K562 (cell line): ENCODE data around the gene LRP1B. TPM values are rescaled to one million over a fixed set of nuclear protein-coding genes. Genes with fewer than 3 reads are reported as not detected.

ENCODE experiments used
- ATAC-seq: fragments of 200-7000 bp; cut with Tn5 transposase; 3 replicates; pipeline ENCODE4 v1.9.1; 2020; ENCODE audit warnings: moderate library complexity
- BruUV-seq: library from RNA; stranded (reverse); fragments of 400-500 nt; replicated peaks from 2 replicates; lab custom pipeline; 2021; lab: Mats Ljungman, UMichigan
- CTCF ChIA-PET: fragments of 300-600 bp; formaldehyde crosslinking; extraction: SDS; loops from one replicate; lab custom pipeline; 2021; ENCODE audit warnings: low intra/inter-chr PET ratio; lab: Yijun Ruan, JAX
- POLR2A ChIA-PET: fragments of 300-600, 350-650 bp; sonication (Branson Sonifier 250); formaldehyde crosslinking; extraction: SDS; loops from one replicate; lab custom pipeline; 2021; ENCODE audit warnings: antibody characterized with exemption, inconsistent platforms; lab: Yijun Ruan, JAX
- DNase-seq, 4 experiments: peaks; one replicate each; pipeline versions ENCODE4 v3.0.0 to v3.0.0-alpha.2; 2011 to 2018; ENCODE audit warnings: low spot score in 3 of 4, mixed read lengths in 3 of 4; ENCODE audit errors: extremely low read depth in 1 of 4
- FAIRE-seq: peaks from 2 replicates; lab custom pipeline; 2011; peaks lifted over from hg19 to GRCh38; lab: Jason Lieb, UNC
- H2AFZ ChIP-seq: 2 replicates; pipeline ENCODE4 v1.6.0; 2011; ENCODE audit warnings: low read depth, low read length, control low read depth, inconsistent platforms
- H3K27ac ChIP-seq: fragments of 200-600 bp; 3 replicates; pipeline ENCODE4 v1.8.0; 2011; ENCODE audit warnings: low read depth, mild to moderate bottlenecking, control low read depth, inconsistent platforms, low read length, moderate library complexity, mixed read lengths; ENCODE audit errors: extremely low read depth
- H3K27me3 ChIP-seq, 2 experiments: fragments of 300-600 bp in 1 of 2; 2 replicates in 1 of 2; 3 replicates in 1 of 2; pipeline versions ENCODE4 v1.6.0 to v1.8.0; 2011; ENCODE audit warnings: inconsistent platforms in 2 of 2, low read length in 2 of 2, mild to moderate bottlenecking in 1 of 2, mixed read lengths in 1 of 2, moderate library complexity in 1 of 2; ENCODE audit not compliant: control insufficient read depth in 2 of 2, insufficient read depth in 2 of 2
- H3K36me3 ChIP-seq: fragments of 300-600 bp; 3 replicates; pipeline ENCODE4 v1.8.0; 2011; ENCODE audit warnings: mild to moderate bottlenecking, low read length, inconsistent platforms; ENCODE audit not compliant: control insufficient read depth, insufficient read depth
- H3K4me1 ChIP-seq, 2 experiments: fragments of 200-600 bp in 1 of 2; replicated peaks in 1 of 2; 2 replicates in 1 of 2; 3 replicates in 1 of 2; pipeline versions ENCODE4 v1.5.1 to v1.8.0; 2011; ENCODE audit warnings: inconsistent platforms in 2 of 2, low read length in 2 of 2, mild to moderate bottlenecking in 1 of 2, mixed read lengths in 1 of 2, moderate library complexity in 1 of 2; ENCODE audit not compliant: control insufficient read depth in 2 of 2, insufficient read depth in 2 of 2
- H3K4me2 ChIP-seq: 2 replicates; pipeline ENCODE4 v1.6.1; 2011; ENCODE audit warnings: low read length, control low read depth, inconsistent platforms, mixed read lengths; ENCODE audit not compliant: insufficient read depth
- H3K4me3 ChIP-seq: fragments of 200-600 bp; sonication (generic), shearing (Covaris generic); 2 replicates; pipeline ENCODE4 v1.5.1; 2016; ENCODE audit warnings: control low read depth, inconsistent platforms
- H3K79me2 ChIP-seq: fragments of 200-600 bp; 3 replicates; pipeline ENCODE4 v1.8.0; 2011; ENCODE audit warnings: low read length, inconsistent platforms; ENCODE audit not compliant: control insufficient read depth, insufficient read depth
- H3K9ac ChIP-seq, 2 experiments: 2 replicates each; pipeline versions ENCODE4 v1.6.0 to v1.6.1; 2011; ENCODE audit warnings: low read depth in 2 of 2, low read length in 2 of 2, control low read depth in 1 of 2, inconsistent platforms in 1 of 2, mild to moderate bottlenecking in 1 of 2, mixed read lengths in 1 of 2; ENCODE audit not compliant: insufficient read depth in 1 of 2
- H3K9me1 ChIP-seq: one replicate; pipeline ENCODE4 v1.6.0; 2011; ENCODE audit warnings: inconsistent platforms, mild to moderate bottlenecking, low read length, moderate library complexity; ENCODE audit not compliant: control insufficient read depth, insufficient read depth
- H3K9me3 ChIP-seq: replicated peaks from 2 replicates; pipeline ENCODE4 v1.5.1; 2011; ENCODE audit warnings: low read depth, low read length, inconsistent platforms; ENCODE audit not compliant: control insufficient read depth, insufficient read depth
- H4K20me1 ChIP-seq: replicated peaks from 2 replicates; pipeline ENCODE4 v1.6.1; 2011; ENCODE audit warnings: low read length, inconsistent platforms, mixed read lengths; ENCODE audit not compliant: control insufficient read depth, insufficient read depth
- GATAD2B ChIP-seq: fragments of 450-650 bp; IDR thresholded peaks from 2 replicates; pipeline ENCODE4 v1.6.1; 2017; ENCODE audit warnings: mild to moderate bottlenecking, borderline replicate concordance
- KDM2B ChIP-seq: fragments of 250-450 bp; sonication (Bioruptor Pico); IDR thresholded peaks from 2 replicates; pipeline ENCODE4 v1.8.0; 2021; ENCODE audit warnings: mild to moderate bottlenecking, moderate library complexity
- THRA ChIP-seq: fragments of 450-650 bp; IDR thresholded peaks from 2 replicates; pipeline ENCODE4 v1.6.1; 2017; ENCODE audit warnings: mild to moderate bottlenecking, moderate library complexity
- ZBTB12 ChIP-seq: fragments of 250-450 bp; sonication (Bioruptor Pico); IDR thresholded peaks from 2 replicates; pipeline ENCODE4 v1.4.0; 2020
- ZBTB8A ChIP-seq: fragments of 450-650 bp; IDR thresholded peaks from 2 replicates; pipeline ENCODE4 v1.6.1; 2018; ENCODE audit warnings: mild to moderate bottlenecking, moderate library complexity; ENCODE audit not compliant: partially characterized antibody
- ZNF584 ChIP-seq: fragments of 200-800 bp; sonication (Bioruptor generic); IDR thresholded peaks from 2 replicates; pipeline ENCODE4 v1.6.1; 2016; ENCODE audit warnings: low read depth, mild to moderate bottlenecking, missing genetic modification characterization, missing compliant biosample characterization
- WGBS: fragments of 100-300 bp; shearing (Covaris generic); methylation state at CpG from one replicate; pipeline ENCODE4 v1.1.6; 2016; ENCODE audit warnings: low coverage, mixed read lengths; ENCODE audit not compliant: insufficient coverage; ENCODE audit errors: missing lambda C conversion rate; 5-methylcytosine and 5-hydroxymethylcytosine counted together
- in situ Hi-C: fragments of 300-500 bp; cut with MboI; formaldehyde crosslinking; loops from 4 replicates; pipeline ENCODE4 v1.15.0; 2018; ENCODE audit warnings: inconsistent platforms, mixed read lengths
- intact Hi-C: fragments of 100-400 bp; cut with micrococcal nuclease; formaldehyde crosslinking; loops from 2 replicates; pipeline ENCODE4 v1.14.2; 2022
- polyA plus RNA-seq, 8 experiments: library from polyadenylated mRNA; depleted of rRNA in 4 of 8; stranded (reverse) in 5 of 8; unstranded in 3 of 8; fragments of >200 nt; fragmentation: Nextera tagmentation in 2 of 8; fragmentation: Illumina TruSeq in 1 of 8; extraction: Ambion mirVana in 2 of 8; extraction: Trizol in 1 of 8; gene quantifications; 2 replicates each; pipeline versions ENCODE4 v1.2.1 to v1.2.3, GENCODE V29; 2011 to 2014; ENCODE audit warnings: inconsistent platforms in 1 of 8, missing spikeins in 1 of 8
- total RNA-seq, 7 experiments: library from RNA; depleted of rRNA in 6 of 7; stranded (reverse); fragments of >200 nt in 6 of 7; fragmentation: Illumina TruSeq in 2 of 7; extraction: Trizol in 2 of 7; gene quantifications; 2 replicates each; pipeline versions ENCODE4 v1.2.1 to v1.2.3, GENCODE V29; 2011 to 2021; ENCODE audit warnings: low replicate concordance in 1 of 7

The LRP1B gene
- total and polyA plus RNA-seq, 9 of the 15 experiments (the other 6 are each of a cell fraction or from before 2014, with no cell fraction given), result not detected

- Histone ChIP-seq H3K27ac (no peak overlapping the region), H3K27me3 (no peaks in the 10 kb centered on the region)
- BruUV-seq, result no TSS peak
- intact Hi-C loops, result no loop called here
- no peak for TF ChIP-seq THRA
- TF ChIP-seq ZBTB8A, result no peak
- TF ChIP-seq, all 486 proteins: peak for 0
- no peak for ATAC-seq
- H3K36me3 ChIP-seq, result no peaks in the 10 kb centered on the region
- H3K9me3 ChIP-seq, result no peaks in the 10 kb centered on the region
- CTCF ChIA-PET, result no interaction called here
- H3K4me2 ChIP-seq, result no peak overlapping the region
- no peaks in the 10 kb centered on the region for H3K4me1 ChIP-seq
- in situ Hi-C loops, result no loop called here
- no peak overlapping the region for H3K4me3 ChIP-seq
- no peaks in the 10 kb centered on the region for H3K9me1 ChIP-seq
- no peak for DNase-seq
- H3K79me2 ChIP-seq, result no peaks in the 10 kb centered on the region
- no peak overlapping the region for H2AFZ ChIP-seq
- no peak for FAIRE-seq
- POLR2A ChIA-PET, result no interaction called here
- no peaks in the 10 kb centered on the region for H4K20me1 ChIP-seq
- no peak overlapping the region for H3K9ac ChIP-seq
Observed at GRCh38 chr2:141105763-141106162, 1025.1 kb downstream of the LRP1B start.

- FAIRE-seq (no peak), DNase-seq (no peak)
- intact Hi-C loops, result no loop called here
- H4K20me1 ChIP-seq, result no peaks in the 10 kb centered on the region
- no peaks in the 10 kb centered on the region for H3K79me2 ChIP-seq
- H3K27me3 ChIP-seq, result no peaks in the 10 kb centered on the region
- POLR2A ChIA-PET, result no interaction called here
- H3K9me1 ChIP-seq, result no peaks in the 10 kb centered on the region
- no peak overlapping the region for H2AFZ ChIP-seq
- H3K4me3 ChIP-seq, result no peak overlapping the region
- H3K4me2 ChIP-seq, result no peak overlapping the region
- TF ChIP-seq KDM2B (CRISPR knock-in tag) (no peak), ZBTB12 (CRISPR knock-in tag) (no peak), GATAD2B (no peak), ZNF584 (CRISPR knock-in tag) (no peak)
- TF ChIP-seq, all 486 proteins: peak for 0
- 0% methylated on average over 1 of the region's 1 CpG for WGBS
- no TSS peak for BruUV-seq
- H3K4me1 ChIP-seq, result no peaks in the 10 kb centered on the region
- no peak overlapping the region for H3K27ac ChIP-seq
- no peaks in the 10 kb centered on the region for H3K9me3 ChIP-seq
- in situ Hi-C loops, result no loop called here
- H3K9ac ChIP-seq, result no peak overlapping the region
- ATAC-seq, result no peak
- CTCF ChIA-PET, result no interaction called here
- no peaks in the 10 kb centered on the region for H3K36me3 ChIP-seq
Observed at GRCh38 chr2:141103216-141103615, 1027.6 kb downstream of the LRP1B start.
